ENCODE measurements around the gene DTX4. TPM values are rescaled to one million over a fixed set of nuclear protein-coding genes. Genes with fewer than 3 reads are reported as not detected.
A peak's percentile ranks its signal among the peaks of the same experiment; 100 is the strongest.

DTX4 gene
- total RNA-seq, 4 donors from 2014 or later: 3.1 to 8.8 (median 4.5) TPM

DNA sequence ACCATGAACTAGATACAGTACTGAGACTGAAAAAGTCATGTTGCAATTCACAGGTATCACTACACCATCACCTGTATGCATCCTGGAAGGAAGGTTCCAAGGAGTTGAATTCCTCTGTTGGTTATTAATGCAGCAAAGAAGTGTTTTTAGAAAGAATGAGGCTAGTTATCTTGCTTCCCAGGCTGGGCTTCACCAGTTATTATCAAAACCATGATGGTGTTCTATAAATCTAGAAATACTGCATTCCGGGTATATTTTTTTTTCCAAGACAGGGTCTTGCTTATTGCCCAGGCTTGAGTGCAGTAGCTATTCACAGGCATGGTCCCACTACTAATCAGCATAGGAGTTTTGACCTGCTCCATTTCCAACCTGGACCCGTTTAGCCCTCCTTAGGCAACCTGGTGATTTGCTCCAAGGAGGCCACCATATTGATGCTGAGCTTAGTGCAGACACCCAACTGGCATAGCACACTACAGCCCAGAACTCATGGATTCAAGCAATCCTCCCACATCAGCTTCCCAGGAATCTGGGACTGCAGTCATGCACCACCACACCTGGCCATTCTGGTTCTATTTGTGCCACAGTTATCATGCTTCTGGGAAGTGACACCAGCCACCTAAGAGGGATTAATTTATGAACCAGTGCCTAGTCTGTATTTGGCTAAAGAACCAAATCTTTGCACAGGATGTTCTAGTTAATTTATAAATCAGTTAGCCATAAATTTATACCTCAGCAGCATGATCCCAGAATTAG lies 42.4 kb downstream of the DTX4 start:
- intact Hi-C loops (cut with DNase I): no loop called here

DNA sequence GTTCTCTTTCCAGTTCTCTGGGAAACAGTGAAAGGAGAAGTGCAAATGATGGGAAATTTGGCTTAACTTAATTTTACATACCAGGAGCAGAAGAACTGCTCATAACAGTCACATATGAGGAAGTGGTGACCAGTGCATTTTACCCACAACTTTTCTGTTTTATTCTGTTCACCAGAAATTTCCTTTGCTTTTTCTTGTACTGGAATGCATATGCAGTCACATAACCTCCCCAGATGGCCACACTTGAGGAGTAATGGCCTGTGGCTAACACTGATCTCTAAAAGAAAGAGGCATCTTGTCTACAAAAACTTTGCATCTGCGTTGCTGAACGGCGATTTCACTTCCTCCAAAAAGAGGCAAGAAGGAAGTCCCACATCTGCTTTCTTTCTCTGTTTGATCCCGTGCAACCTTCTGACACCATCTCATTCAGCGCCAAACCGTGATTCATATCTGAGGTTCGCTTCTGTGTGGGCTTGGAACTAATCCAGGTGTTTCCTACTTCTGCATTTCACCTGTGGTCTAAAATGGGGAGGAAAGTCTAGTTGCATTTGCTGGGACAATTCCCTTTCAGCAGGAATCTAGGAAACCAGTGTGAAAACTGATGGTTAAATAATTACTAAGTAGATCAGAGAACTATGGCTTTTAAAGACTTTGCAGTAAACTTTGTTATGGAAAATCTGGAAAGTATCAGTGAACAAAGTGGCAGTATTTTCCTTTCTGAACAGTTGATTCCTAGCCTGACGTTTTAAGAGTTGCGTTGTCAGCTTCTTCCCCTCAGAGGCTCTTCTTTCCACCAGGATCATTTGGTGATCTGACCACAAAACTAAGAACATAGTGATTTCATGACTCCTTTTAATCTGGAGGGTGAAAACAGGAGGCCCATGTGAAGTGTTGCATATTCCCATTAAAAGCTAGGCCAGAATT lies 45.0 kb downstream of the DTX4 start:
- 22% methylated on average over 9 of the region's 9 CpGs for WGBS
- no peak for DNase-seq (ENCODE audit: extremely low spot score)
- Histone ChIP-seq H3K36me3 (no peaks in the 10 kb centered on the region), H3K4me1 (peaks cover 6 to 17% (median 12%) of the 10 kb centered on the region in 4 donors), H3K9me3 (no peaks in the 10 kb centered on the region), H3K4me3 (no peak overlapping the region), H3K27me3 (no peaks in the 10 kb centered on the region), H3K27ac (replicated peaks in 1 of 4) (peak overlapping the region; percentile 26 to 60 (median 43))
- intact Hi-C loops (cut with DNase I): no loop called here
- TF ChIP-seq EP300 (IDR thresholded peaks at IDR 0.05): no peak
- no peak for TF ChIP-seq POLR2A (IDR thresholded peaks at IDR 0.05; ENCODE audit: low read depth)
- TF ChIP-seq POLR2AphosphoS5 (IDR thresholded peaks at IDR 0.05): no peak
- TF ChIP-seq, protein P1, sequence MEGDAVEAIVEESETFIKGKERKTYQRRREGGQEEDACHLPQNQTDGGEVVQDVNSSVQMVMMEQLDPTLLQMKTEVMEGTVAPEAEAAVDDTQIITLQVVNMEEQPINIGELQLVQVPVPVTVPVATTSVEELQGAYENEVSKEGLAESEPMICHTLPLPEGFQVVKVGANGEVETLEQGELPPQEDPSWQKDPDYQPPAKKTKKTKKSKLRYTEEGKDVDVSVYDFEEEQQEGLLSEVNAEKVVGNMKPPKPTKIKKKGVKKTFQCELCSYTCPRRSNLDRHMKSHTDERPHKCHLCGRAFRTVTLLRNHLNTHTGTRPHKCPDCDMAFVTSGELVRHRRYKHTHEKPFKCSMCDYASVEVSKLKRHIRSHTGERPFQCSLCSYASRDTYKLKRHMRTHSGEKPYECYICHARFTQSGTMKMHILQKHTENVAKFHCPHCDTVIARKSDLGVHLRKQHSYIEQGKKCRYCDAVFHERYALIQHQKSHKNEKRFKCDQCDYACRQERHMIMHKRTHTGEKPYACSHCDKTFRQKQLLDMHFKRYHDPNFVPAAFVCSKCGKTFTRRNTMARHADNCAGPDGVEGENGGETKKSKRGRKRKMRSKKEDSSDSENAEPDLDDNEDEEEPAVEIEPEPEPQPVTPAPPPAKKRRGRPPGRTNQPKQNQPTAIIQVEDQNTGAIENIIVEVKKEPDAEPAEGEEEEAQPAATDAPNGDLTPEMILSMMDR (IDR thresholded peaks at IDR 0.05): no peak

More for the DNA sequence above, 42.4 kb downstream of the DTX4 start:
- no peak for DNase-seq (ENCODE audit: extremely low spot score)
- TF ChIP-seq POLR2AphosphoS5 (IDR thresholded peaks at IDR 0.05) (no peak), POLR2A (IDR thresholded peaks at IDR 0.05; ENCODE audit: low read depth) (no peak), EP300 (IDR thresholded peaks at IDR 0.05) (no peak)
- TF ChIP-seq, protein P1 (IDR thresholded peaks at IDR 0.05): no peak
- 96% methylated on average over 2 of the region's 2 CpGs for WGBS
- Histone ChIP-seq H3K4me3 (no peak overlapping the region), H3K36me3 (no peaks in the 10 kb centered on the region), H3K9me3 (no peaks in the 10 kb centered on the region), H3K27me3 (no peaks in the 10 kb centered on the region), H3K4me1 (peaks cover 5 to 14% (median 7%) of the 10 kb centered on the region in 4 donors), H3K27ac (replicated peaks in 1 of 4) (no peak overlapping the region)

DNA sequence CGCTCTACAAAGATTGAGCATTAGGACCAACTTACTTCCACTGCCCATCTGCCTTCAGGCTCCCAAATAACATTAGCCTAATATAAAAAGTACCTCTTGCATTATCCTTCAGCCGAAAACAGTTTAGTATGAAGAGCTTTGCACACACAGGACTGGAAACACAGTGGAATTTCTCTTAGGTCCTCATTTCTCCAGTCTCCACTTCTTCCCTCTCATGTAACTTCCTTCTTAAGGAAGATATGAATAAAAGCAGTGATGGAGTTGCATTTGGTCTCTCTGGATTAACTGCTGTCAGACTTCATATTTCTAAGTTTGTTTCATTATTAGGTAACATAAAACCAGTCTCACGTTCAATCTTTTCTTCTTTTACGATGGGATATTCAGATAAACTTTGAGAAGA lies 46.4 kb downstream of the DTX4 start:
- H3K4me3 ChIP-seq: no peak overlapping the region
- H3K9me3 ChIP-seq: no peaks in the 10 kb centered on the region
- 86% methylated on average over 4 of the region's 4 CpGs for WGBS
- H3K36me3 ChIP-seq: no peaks in the 10 kb centered on the region
- peaks cover 8 to 23% (median 16%) of the 10 kb centered on the region in 4 donors for H3K4me1 ChIP-seq
- no peaks in the 10 kb centered on the region for H3K27me3 ChIP-seq
- intact Hi-C loops (cut with DNase I): no loop called here
- peak overlapping the region in 1 of 4 donors; percentile 60 for H3K27ac ChIP-seq (replicated peaks in 1 of 4)
- no peak for TF ChIP-seq EP300 (IDR thresholded peaks at IDR 0.05)
- TF ChIP-seq POLR2AphosphoS5 (IDR thresholded peaks at IDR 0.05): no peak
- TF ChIP-seq, protein P1 (IDR thresholded peaks at IDR 0.05): no peak
- no peak for TF ChIP-seq POLR2A (IDR thresholded peaks at IDR 0.05; ENCODE audit: low read depth)
- no peak for DNase-seq (ENCODE audit: extremely low spot score)

DNA sequence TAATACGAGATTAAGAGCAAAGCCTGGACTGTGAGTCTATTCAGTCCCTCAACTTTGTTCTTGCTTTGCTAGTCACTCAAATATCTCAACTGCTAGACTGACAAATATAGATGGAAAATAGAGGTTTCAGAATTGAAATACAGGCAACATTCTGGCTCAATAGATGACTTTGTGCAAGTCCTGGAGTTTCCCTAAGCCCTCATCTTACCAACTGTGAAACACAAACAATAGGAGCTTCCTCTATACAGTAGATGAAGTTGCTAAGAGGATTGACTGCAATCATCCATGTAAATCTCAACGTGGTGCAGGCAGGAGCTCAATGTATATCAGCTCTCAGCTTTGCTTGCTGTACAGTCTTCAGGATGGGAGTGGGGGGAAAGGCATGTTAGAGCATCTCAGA lies 47.0 kb downstream of the DTX4 start:
- peaks cover 9 to 23% (median 17%) of the 10 kb centered on the region in 4 donors for H3K4me1 ChIP-seq
- intact Hi-C loops (cut with DNase I): no loop called here

More for the DNA sequence above, 47.0 kb downstream of the DTX4 start:
- H3K27ac ChIP-seq (replicated peaks in 1 of 4): no peak overlapping the region
- WGBS: 87% methylated on average over 1 of the region's 2 CpGs
- H3K4me3 ChIP-seq: no peak overlapping the region
- no peaks in the 10 kb centered on the region for H3K9me3 ChIP-seq
- no peak for DNase-seq (ENCODE audit: extremely low spot score)
- H3K36me3 ChIP-seq: no peaks in the 10 kb centered on the region
- TF ChIP-seq POLR2A (IDR thresholded peaks at IDR 0.05; ENCODE audit: low read depth): no peak
- TF ChIP-seq EP300 (IDR thresholded peaks at IDR 0.05): no peak
- TF ChIP-seq POLR2AphosphoS5 (IDR thresholded peaks at IDR 0.05): no peak
- TF ChIP-seq, protein P1 (IDR thresholded peaks at IDR 0.05): no peak
- no peaks in the 10 kb centered on the region for H3K27me3 ChIP-seq

Data from esophagus muscularis mucosa (tissue), 4 donors.